K562 (cell line): Measurements from ENCODE around the gene MLX. TPM values are rescaled to one million over a fixed set of nuclear protein-coding genes. Genes with fewer than 3 reads are reported as not detected.
A peak's percentile ranks its signal among the peaks of the same experiment; 100 is the strongest.

ENCODE experiments used
- AFF4 ChIP-seq: sonication (generic); formaldehyde crosslinking; IDR thresholded peaks from 2 replicates; pipeline ENCODE4 v1.8.0; 2023; ENCODE audit warnings: mild to moderate bottlenecking, missing genetic modification reagents
- CBFB ChIP-seq: sonication (generic); formaldehyde crosslinking; IDR thresholded peaks from 2 replicates; pipeline ENCODE4 v1.4.0; 2020; ENCODE audit warnings: mild to moderate bottlenecking, missing genetic modification reagents
- CBX8 ChIP-seq: fragments of 200-600 bp; sonication (generic); IDR thresholded peaks from 2 replicates; pipeline ENCODE4 v1.6.1; 2012; ENCODE audit warnings: borderline replicate concordance, mixed run types, low read depth, mild to moderate bottlenecking, moderate library complexity, mixed read lengths, low read length, control low read depth, inconsistent platforms; ENCODE audit not compliant: poor library complexity, severe bottlenecking; ENCODE audit errors: extremely low read depth
- ETV5 ChIP-seq: sonication (generic); formaldehyde crosslinking; IDR thresholded peaks from 2 replicates; pipeline ENCODE4 v1.4.0; 2020; ENCODE audit warnings: low read depth, mild to moderate bottlenecking, missing genetic modification reagents
- EWSR1 ChIP-seq: fragments of 450-650 bp; IDR thresholded peaks from 2 replicates; pipeline ENCODE4 v1.6.1; 2018; ENCODE audit warnings: borderline replicate concordance, mild to moderate bottlenecking, low read depth, moderate library complexity; ENCODE audit not compliant: partially characterized antibody
- FOXA3 ChIP-seq, 2 experiments: fragments of 450-650 bp in 1 of 2; sonication (generic) in 1 of 2; formaldehyde crosslinking; IDR thresholded peaks in 1 of 2; conservative IDR thresholded peaks in 1 of 2; 2 replicates each; pipeline versions ENCODE4 v1.4.0 to v1.8.0; 2020 to 2022; ENCODE audit warnings: mild to moderate bottlenecking in 2 of 2, missing genetic modification reagents in 1 of 2
- GTF2A2 ChIP-seq: IDR thresholded peaks from 2 replicates; pipeline ENCODE4 v1.6.1; 2016; ENCODE audit warnings: mild to moderate bottlenecking, missing genetic modification characterization, missing compliant biosample characterization
- HIVEP1 ChIP-seq: fragments of 250-450 bp; sonication (Bioruptor Pico); IDR thresholded peaks from 2 replicates; pipeline ENCODE4 v1.4.0; 2020; ENCODE audit warnings: mild to moderate bottlenecking
- KLF16 ChIP-seq: IDR thresholded peaks from 2 replicates; pipeline ENCODE4 v1.6.1; 2016; ENCODE audit warnings: antibody characterized with exemption
- PHF21A ChIP-seq: fragments of 450-650 bp; IDR thresholded peaks from 2 replicates; pipeline ENCODE4 v1.6.1; 2017; ENCODE audit warnings: low read depth, borderline replicate concordance
- PURB ChIP-seq: sonication (generic); formaldehyde crosslinking; IDR thresholded peaks from 2 replicates; pipeline ENCODE4 v1.9.0; 2021; ENCODE audit warnings: low read depth, mild to moderate bottlenecking, missing genetic modification reagents
- RAD21 ChIP-seq, 2 experiments: fragments of 250-450 bp in 1 of 2; fragments of 450-650 bp in 1 of 2; sonication (Bioruptor Pico) in 1 of 2; formaldehyde crosslinking in 1 of 2; IDR thresholded peaks in 1 of 2; conservative IDR thresholded peaks in 1 of 2; 2 replicates each; pipeline versions ENCODE4 v1.4.0 to v1.8.0; 2020 to 2022; ENCODE audit warnings: mild to moderate bottlenecking in 2 of 2, moderate library complexity in 1 of 2
- RBM34 ChIP-seq: fragments of 200-400 bp; formaldehyde crosslinking; IDR thresholded peaks from 2 replicates; pipeline ENCODE4 v1.6.1; 2018; ENCODE audit warnings: low read length, borderline replicate concordance; ENCODE audit not compliant: insufficient read depth
- SP2 ChIP-seq: IDR thresholded peaks from 2 replicates; pipeline ENCODE4 v1.6.1; 2011; ENCODE audit warnings: mild to moderate bottlenecking, low read depth, low read length, moderate library complexity; ENCODE audit not compliant: poor library complexity, severe bottlenecking; ENCODE audit errors: extremely low read depth
- ZBTB34 ChIP-seq: fragments of 250-450 bp; sonication (Bioruptor Pico); IDR thresholded peaks from 2 replicates; pipeline ENCODE4 v1.8.0; 2021; ENCODE audit warnings: mild to moderate bottlenecking, moderate library complexity
- ZNF239 ChIP-seq: fragments of 250-450 bp; sonication (Bioruptor Pico); IDR thresholded peaks from 2 replicates; pipeline ENCODE4 v1.4.0; 2020; ENCODE audit warnings: mild to moderate bottlenecking
- ZNF431 ChIP-seq: sonication (generic); formaldehyde crosslinking; IDR thresholded peaks from 2 replicates; pipeline ENCODE4 v1.8.0; 2022; ENCODE audit warnings: mild to moderate bottlenecking, missing genetic modification reagents
- ZNF717 ChIP-seq: fragments of 250-450 bp; sonication (Bioruptor Pico); IDR thresholded peaks from 2 replicates; pipeline ENCODE4 v1.5.0; 2021
- polyA plus RNA-seq, 8 experiments: library from polyadenylated mRNA; depleted of rRNA in 4 of 8; stranded (reverse) in 5 of 8; unstranded in 3 of 8; fragments of >200 nt; fragmentation: Nextera tagmentation in 2 of 8; fragmentation: Illumina TruSeq in 1 of 8; extraction: Ambion mirVana in 2 of 8; extraction: Trizol in 1 of 8; gene quantifications; 2 replicates each; pipeline versions ENCODE4 v1.2.1 to v1.2.3, GENCODE V29; 2011 to 2014; ENCODE audit warnings: inconsistent platforms in 1 of 8, missing spikeins in 1 of 8
- total RNA-seq, 7 experiments: library from RNA; depleted of rRNA in 6 of 7; stranded (reverse); fragments of >200 nt in 6 of 7; fragmentation: Illumina TruSeq in 2 of 7; extraction: Trizol in 2 of 7; gene quantifications; 2 replicates each; pipeline versions ENCODE4 v1.2.1 to v1.2.3, GENCODE V29; 2011 to 2021; ENCODE audit warnings: low replicate concordance in 1 of 7
- TF ChIP-seq, protein P1 (sequence below): fragments of 450-650 bp; formaldehyde crosslinking; IDR thresholded peaks from 2 replicates; pipeline ENCODE4 v1.4.0; 2022; ENCODE audit warnings: missing genetic modification characterization
- TF ChIP-seq, protein P2 (sequence below): fragments of 450-650 bp; conservative IDR thresholded peaks from 2 replicates; pipeline ENCODE4 v1.6.1; 2016; ENCODE audit warnings: missing genetic modification characterization, low read depth, mild to moderate bottlenecking, control low read depth, missing compliant biosample characterization

MLX gene
- total and polyA plus RNA-seq, 9 of the 15 experiments (the other 6 are each of a cell fraction or from before 2014, with no cell fraction given): 42.9 to 100 (median 58.9) TPM

DNA sequence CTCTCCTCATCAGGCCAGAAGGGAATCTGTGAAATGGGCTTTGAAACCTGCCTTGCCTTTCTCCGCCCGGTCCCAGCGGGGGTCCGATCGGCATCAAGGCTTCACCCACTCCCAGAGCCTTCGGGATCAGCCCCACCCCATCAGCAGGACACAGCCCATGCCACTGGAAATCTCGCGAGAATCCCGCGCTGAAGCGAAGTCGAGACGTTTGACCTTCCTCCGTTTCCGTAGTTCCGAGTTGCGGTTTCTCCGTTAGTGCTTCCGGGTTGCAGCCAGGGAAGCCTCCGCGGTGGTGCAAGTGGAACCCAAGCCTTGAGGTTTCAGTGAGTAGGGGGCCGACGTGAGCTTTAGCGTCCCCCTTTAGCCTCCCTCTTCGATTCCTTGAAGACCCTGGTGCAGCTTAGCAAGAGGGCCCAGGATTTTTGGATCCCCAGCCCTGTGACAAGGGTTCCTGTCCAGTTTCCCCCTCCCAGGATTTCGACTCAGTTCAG lies 5.0 kb upstream of the MLX start, which contains the start of gene COASY (continued):
- TF ChIP-seq CBX8 (no peak), SP2 (no peak), KLF16 (peak; percentile 82), ZNF717 (no peak), RBM34 (no peak), PURB (CRISPR knock-in tag) (no peak), PHF21A (no peak), HIVEP1 (CRISPR knock-in tag) (no peak), FOXA3 (CRISPR knock-in tag; conservative IDR thresholded peaks at IDR 0.05 in 1 of 2, IDR thresholded peaks at IDR 0.05 in 1 of 2) (no peak), ETV5 (CRISPR knock-in tag) (0 out of 2 replicates have a peak, but pooled peaks have one; percentile 29), RAD21 (CRISPR knock-in tag; conservative IDR thresholded peaks at IDR 0.05 in 1 of 2, IDR thresholded peaks at IDR 0.05 in 1 of 2) (no peak), ZNF239 (CRISPR knock-in tag) (no peak), ZBTB34 (CRISPR knock-in tag) (no peak), EWSR1 (no peak), CBFB (CRISPR knock-in tag) (peak; percentile 97), GTF2A2 (tag) (no peak), AFF4 (CRISPR knock-in tag) (no peak), ZNF431 (CRISPR knock-in tag) (no peak)
- TF ChIP-seq, protein P1, sequence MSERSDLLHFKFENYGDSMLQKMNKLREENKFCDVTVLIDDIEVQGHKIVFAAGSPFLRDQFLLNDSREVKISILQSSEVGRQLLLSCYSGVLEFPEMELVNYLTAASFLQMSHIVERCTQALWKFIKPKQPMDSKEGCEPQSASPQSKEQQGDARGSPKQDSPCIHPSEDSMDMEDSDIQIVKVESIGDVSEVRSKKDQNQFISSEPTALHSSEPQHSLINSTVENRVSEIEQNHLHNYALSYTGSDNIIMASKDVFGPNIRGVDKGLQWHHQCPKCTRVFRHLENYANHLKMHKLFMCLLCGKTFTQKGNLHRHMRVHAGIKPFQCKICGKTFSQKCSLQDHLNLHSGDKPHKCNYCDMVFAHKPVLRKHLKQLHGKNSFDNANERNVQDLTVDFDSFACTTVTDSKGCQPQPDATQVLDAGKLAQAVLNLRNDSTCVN (CRISPR knock-in tag): no peak
- TF ChIP-seq, protein P2, sequence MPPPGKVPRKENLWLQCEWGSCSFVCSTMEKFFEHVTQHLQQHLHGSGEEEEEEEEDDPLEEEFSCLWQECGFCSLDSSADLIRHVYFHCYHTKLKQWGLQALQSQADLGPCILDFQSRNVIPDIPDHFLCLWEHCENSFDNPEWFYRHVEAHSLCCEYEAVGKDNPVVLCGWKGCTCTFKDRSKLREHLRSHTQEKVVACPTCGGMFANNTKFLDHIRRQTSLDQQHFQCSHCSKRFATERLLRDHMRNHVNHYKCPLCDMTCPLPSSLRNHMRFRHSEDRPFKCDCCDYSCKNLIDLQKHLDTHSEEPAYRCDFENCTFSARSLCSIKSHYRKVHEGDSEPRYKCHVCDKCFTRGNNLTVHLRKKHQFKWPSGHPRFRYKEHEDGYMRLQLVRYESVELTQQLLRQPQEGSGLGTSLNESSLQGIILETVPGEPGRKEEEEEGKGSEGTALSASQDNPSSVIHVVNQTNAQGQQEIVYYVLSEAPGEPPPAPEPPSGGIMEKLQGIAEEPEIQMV (tag): no peak
